Spinal cord (tissue), 10 donors: ENCODE measurements around the gene NDUFB5. TPM values are rescaled to one million over a fixed set of nuclear protein-coding genes. Genes with fewer than 3 reads are reported as not detected.
A peak's percentile ranks its signal among the peaks of the same experiment; 100 is the strongest.

Experiments used
- DNase-seq, 6 donors: peaks; one replicate each; pipeline versions ENCODE4 v3.0.0 to v3.0.0-alpha.2; 2013 to 2015; ENCODE audit warnings: low spot score in 6 of 6, low read depth in 4 of 6
- H3K27ac ChIP-seq: one replicate; pipeline ENCODE4 v1.5.1; 2013; ENCODE audit warnings: low read depth, low read length, control low read depth
- H3K27me3 ChIP-seq: one replicate; pipeline ENCODE4 v1.6.1; 2013; ENCODE audit warnings: low read length; ENCODE audit not compliant: control insufficient read depth, insufficient read depth
- H3K36me3 ChIP-seq: one replicate; pipeline ENCODE4 v1.6.1; 2013; ENCODE audit warnings: low read length; ENCODE audit not compliant: control insufficient read depth, insufficient read depth
- H3K4me1 ChIP-seq: one replicate; pipeline ENCODE4 v1.6.1; 2013; ENCODE audit warnings: low read length; ENCODE audit not compliant: control insufficient read depth, insufficient read depth
- H3K4me3 ChIP-seq: one replicate; pipeline ENCODE4 v1.5.1; 2013; ENCODE audit warnings: low read depth, low read length, control low read depth
- H3K9me3 ChIP-seq: one replicate; pipeline ENCODE4 v1.6.1; 2013; ENCODE audit warnings: low read length; ENCODE audit not compliant: control insufficient read depth, insufficient read depth
- WGBS: methylation state at CpG from one replicate; pipeline ENCODE4 v1.1.5; 2013; ENCODE audit warnings: missing lambda C conversion rate; ENCODE audit not compliant: insufficient coverage; 5-methylcytosine and 5-hydroxymethylcytosine counted together
- long read RNA-seq, 4 donors: transcript quantifications; one replicate each; lab custom pipeline, GENCODE V29; 2026
- polyA plus RNA-seq, 2 donors: library from polyadenylated mRNA; unstranded; fragments of 120-200 nt; gene quantifications; one replicate each; pipeline ENCODE4 v1.2.1, GENCODE V29; 2013; ENCODE audit not compliant: insufficient read length in 2 of 2
- total RNA-seq, 2 donors: library from RNA; depleted of rRNA in 1 of 2; stranded (reverse); fragments of 120-200 nt in 1 of 2; fragments of >200 nt in 1 of 2; gene quantifications; one replicate each; pipeline versions ENCODE4 v1.2.3 to v1.2.4, GENCODE V29; 2013 to 2014
- donor health status: healthy.

Gene NDUFB5
- total RNA-seq, result 100 to 1,000 TPM; 180 to 182 TPM
- 100 to 1,000 TPM; 151 to 168 TPM for polyA plus RNA-seq
- long read RNA-seq, donor 1, full-length matches to known transcripts, result 84 of 105 reads
- long read RNA-seq, donor 1, partial matches to known transcripts, result 21 of 105 reads
- long read RNA-seq, donor 1, other reads (novel, unspliced or antisense), result 0 of 105 reads
- long read RNA-seq, donor 2, full-length matches to known transcripts, result 27 of 34 reads
- long read RNA-seq, donor 2, partial matches to known transcripts, result 7 of 34 reads
- long read RNA-seq, donor 2, other reads (novel, unspliced or antisense), result 0 of 34 reads
- long read RNA-seq, donor 3, full-length matches to known transcripts, result 18 of 18 reads
- long read RNA-seq, donor 3, partial matches to known transcripts, result 0 of 18 reads
- long read RNA-seq, donor 3, other reads (novel, unspliced or antisense), result 0 of 18 reads
- long read RNA-seq, donor 4, full-length matches to known transcripts, result 98 of 98 reads
- long read RNA-seq, donor 4, partial matches to known transcripts, result 0 of 98 reads
- long read RNA-seq, donor 4, other reads (novel, unspliced or antisense), result 0 of 98 reads

DNA sequence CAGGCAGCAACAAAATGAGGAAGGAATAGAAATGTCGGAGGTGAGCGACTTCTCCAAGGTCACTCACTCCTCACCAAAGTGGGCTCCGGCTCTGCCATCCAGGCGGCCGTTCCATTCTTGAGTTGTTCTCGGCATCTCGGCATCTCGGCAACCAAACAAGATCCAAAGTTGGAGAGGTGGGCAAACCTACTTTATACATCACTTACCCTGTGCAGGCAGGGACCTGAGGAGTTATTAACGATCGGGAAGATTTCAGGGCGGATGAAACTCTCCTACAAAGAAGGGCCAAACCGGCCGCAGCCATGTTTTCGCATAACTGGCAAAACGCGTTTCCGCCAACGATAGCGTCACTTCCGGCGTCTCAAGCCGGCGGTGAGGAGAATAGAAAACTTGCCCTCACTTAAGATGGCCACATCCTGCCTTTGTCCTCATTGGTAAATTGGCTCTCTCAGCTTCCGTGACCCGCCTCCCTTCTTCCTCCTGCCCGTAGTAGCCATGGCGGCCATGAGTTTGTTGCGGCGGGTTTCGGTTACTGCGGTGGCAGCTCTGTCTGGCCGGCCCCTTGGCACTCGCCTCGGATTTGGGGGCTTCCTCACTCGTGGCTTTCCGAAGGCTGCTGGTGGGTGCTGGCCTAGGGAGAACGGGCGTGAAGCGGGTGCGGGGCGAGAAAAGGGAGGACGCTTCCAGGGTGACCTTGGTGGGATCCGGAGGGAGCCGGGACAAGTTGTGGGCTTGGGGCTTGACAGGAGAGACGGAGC is at the start of gene NDUFB5, which contains the start of gene MRPL47:
Gene NDUFB5 (plus strand): TSS at position 474 of the 758 bp plus-strand sequence. CDS start 22 bp downstream, at position 496.
Gene MRPL47 (minus strand): TSS at position 318 of the 758 bp plus-strand sequence. CDS start 14 bp downstream, at position 304.
- Histone ChIP-seq H3K9me3 (no peaks in the 10 kb centered on the region), H3K27me3 (no peaks in the 10 kb centered on the region), H3K4me3 (peak within 1 kb of the TSS; percentile 100), H3K4me1 (peaks cover 18% of the 10 kb centered on the region), H3K36me3 (peaks cover 25% of the 10 kb centered on the region), H3K27ac (peak within 1 kb of the TSS; percentile 97)
- peak; percentile 95 to 99 (median 98) for DNase-seq
- under 1% methylated on average over 37 of the region's 45 CpGs for WGBS

DNA sequence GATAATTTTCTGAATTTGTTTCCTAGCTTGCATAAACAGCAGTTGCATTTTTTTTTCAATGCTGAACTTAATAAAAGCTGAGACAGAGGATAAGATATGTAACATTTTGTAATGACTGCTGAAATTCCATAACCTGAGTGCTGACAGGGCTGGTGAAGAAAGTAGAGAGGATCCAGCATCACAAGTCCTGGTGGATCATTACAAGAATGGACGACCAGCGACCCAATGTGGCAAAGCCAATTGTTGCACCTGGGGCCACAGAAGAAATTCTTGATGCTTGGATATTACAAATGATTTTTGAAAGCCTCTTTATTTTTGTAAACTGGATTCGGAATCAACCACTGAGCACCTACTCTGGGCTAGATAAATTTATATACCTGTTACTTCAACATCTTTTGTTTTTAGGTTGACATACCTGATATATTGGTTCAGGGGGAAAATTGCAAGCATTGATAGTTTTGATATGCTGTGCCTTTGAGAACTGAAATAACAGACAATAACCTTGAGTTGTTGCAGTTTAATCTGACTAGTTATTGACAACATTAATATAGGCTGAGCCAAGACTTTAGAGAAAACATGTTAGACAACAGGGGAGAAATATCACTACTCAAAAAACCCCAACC is 45.7 kb upstream of the NDUFB5 start:
- Histone ChIP-seq H3K27me3 (no peaks in the 10 kb centered on the region), H3K27ac (no peak overlapping the region), H3K36me3 (no peaks in the 10 kb centered on the region), H3K9me3 (no peaks in the 10 kb centered on the region), H3K4me1 (peaks cover 5% of the 10 kb centered on the region), H3K4me3 (no peak overlapping the region)
- 0% methylated on average over 2 of the region's 3 CpGs for WGBS
- peak; percentile 36 to 92 (median 62) for DNase-seq

DNA sequence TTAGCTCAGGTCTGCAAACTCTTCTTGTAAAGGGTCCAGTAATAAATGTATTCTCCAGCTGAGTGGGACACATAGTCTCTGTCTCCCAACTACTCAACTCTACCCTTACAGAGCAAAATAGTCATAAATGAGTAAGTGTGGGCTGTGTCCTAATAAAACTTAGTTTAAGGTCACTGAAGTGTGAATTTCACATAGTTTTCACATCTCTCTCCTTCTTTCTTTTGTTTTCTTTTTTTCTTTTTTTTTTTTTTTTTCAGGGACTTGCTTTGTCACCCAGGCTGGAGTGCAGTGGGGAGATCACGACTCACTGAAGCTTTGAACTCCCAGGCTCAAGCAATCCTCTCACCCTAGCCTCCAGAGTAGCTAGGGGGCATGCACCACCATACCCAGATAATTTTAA is 43.8 kb upstream of the NDUFB5 start:
- peaks cover 7% of the 10 kb centered on the region for H3K4me1 ChIP-seq
- WGBS, result no CpG with 5 or more reads among the region's 1 CpG

DNA sequence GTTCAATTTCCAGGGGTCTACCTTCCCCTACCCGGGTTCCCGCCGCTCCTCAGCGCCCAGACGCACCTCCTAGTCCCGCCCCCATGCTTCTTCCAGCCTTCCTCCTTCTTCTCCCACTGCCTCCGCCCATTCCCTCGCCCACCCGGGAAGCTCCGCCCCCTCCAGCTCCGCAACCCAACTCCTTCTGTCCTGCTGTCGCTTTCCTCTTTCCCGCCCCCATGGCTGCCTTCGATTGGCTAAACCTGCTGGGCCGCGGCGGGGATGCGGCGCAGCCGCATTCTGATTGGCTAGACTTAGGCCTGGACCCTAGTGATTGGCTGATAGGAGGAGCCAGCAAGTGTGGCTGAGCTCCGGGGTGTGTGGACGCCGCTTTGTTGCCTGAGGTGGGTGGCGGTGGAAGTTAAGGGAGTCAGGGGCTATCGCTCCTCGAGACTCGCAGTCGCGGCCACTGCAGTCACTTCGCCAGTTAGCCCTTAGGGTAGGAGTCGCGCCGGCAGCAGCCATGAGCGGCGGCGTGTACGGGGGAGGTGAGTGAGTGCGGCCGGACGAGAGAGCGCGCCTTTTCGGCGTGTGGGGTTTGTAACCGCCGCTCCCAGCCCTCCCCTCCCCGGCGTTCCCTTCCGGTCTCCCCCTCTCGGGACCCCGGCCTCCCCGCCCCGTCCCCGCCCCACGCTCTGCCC is 41.9 kb upstream of the NDUFB5 start, which contains the start of gene ACTL6A:
Gene ACTL6A (plus strand): TSS at position 336 of the 680 bp plus-strand sequence. CDS start 167 bp downstream, at position 503.
- peaks cover 7% of the 10 kb centered on the region for H3K4me1 ChIP-seq
- peak; percentile 97 to 100 (median 98) for DNase-seq
- H3K36me3 ChIP-seq, result no peaks in the 10 kb centered on the region
- 0% methylated on average over 50 of the region's 55 CpGs for WGBS
- H3K9me3 ChIP-seq, result no peaks in the 10 kb centered on the region
- H3K4me3 ChIP-seq, result peak within 1 kb of the TSS; percentile 85
- H3K27me3 ChIP-seq, result no peaks in the 10 kb centered on the region
- H3K27ac ChIP-seq, result peak within 1 kb of the TSS; percentile 97

More for the DNA sequence above, 43.8 kb upstream of the NDUFB5 start:
- DNase-seq, result no peak
- no peak overlapping the region for H3K4me3 ChIP-seq
- H3K36me3 ChIP-seq, result no peaks in the 10 kb centered on the region
- H3K9me3 ChIP-seq, result no peaks in the 10 kb centered on the region
- no peaks in the 10 kb centered on the region for H3K27me3 ChIP-seq
- H3K27ac ChIP-seq, result no peak overlapping the region

DNA sequence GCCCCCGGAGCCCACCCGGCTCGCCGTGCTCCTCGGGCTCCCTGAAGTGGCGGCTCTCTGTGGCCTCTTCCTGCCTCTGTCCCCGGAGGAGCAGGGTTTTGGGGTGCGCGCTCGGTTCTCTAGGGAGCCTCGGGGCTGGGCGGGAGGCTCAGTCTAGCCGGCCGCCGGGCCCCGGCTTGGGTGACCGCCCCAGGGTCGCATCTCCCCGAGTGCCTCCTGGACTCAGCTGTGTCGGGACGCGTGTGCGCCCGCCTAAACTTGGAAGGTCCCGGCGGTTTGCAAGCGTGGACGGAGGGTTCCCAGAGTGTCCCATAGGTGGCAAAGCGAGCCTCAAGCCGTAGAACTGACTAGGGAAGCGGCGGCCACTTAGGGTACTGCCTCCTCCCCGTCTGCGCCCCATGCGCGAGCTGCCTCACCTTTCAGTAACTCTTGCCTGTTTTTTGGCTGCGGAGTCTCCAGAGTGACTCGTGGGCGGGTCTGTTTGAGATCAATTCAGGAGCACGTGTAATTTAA is 41.3 kb upstream of the NDUFB5 start:
- peak in 5 of 6 donors; percentile 4 to 79 (median 29) for DNase-seq
- H3K27ac ChIP-seq, result peak overlapping the region; percentile 97
- peaks cover 7% of the 10 kb centered on the region for H3K4me1 ChIP-seq
- no peaks in the 10 kb centered on the region for H3K9me3 ChIP-seq
- peak overlapping the region; percentile 85 for H3K4me3 ChIP-seq
- H3K27me3 ChIP-seq, result no peaks in the 10 kb centered on the region
- no peaks in the 10 kb centered on the region for H3K36me3 ChIP-seq
- 0% methylated on average over 40 of the region's 40 CpGs for WGBS

DNA sequence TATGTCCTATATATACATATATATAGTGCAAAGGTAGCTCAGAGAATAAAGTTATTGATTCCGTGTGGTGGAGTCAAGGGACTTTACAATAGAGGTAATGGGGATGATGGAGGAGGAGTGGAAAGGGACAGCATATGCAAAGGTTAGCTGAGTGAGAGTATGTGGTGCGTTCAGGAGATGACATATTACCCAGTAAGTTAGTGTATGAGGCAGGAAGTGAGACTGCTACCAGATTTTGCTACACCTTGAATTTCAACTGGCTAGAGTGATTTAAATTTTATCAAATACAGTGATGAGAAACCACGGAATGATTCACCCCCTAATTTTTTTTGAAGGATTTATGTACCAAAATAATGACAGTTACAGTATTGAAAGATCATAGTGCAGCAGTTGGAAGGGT is 39.1 kb upstream of the NDUFB5 start:
- no peak overlapping the region for H3K27ac ChIP-seq
- no peaks in the 10 kb centered on the region for H3K9me3 ChIP-seq
- no peaks in the 10 kb centered on the region for H3K36me3 ChIP-seq
- peaks cover 7% of the 10 kb centered on the region for H3K4me1 ChIP-seq
- 100% methylated on average over 1 of the region's 3 CpGs for WGBS
- no peak overlapping the region for H3K4me3 ChIP-seq
- DNase-seq, result no peak
- no peaks in the 10 kb centered on the region for H3K27me3 ChIP-seq

DNA sequence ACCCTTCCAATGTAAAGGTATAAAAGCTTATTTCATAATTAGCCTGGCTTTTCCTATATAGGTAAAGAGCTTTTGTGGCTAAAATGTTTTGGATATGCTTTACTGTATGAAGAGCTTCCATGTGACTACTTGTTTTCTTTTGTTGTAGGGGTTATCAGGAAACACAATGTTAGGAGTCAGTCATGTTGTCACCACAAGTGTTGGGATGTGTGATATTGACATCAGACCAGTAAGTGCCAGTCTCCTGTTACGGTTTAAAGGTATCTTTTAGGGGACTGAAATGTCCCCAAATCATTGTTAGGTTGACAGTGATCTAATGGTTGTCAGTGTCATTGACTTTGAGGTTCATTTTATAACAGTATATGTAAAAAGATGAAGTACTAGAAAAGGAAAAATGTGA is 23.6 kb upstream of the NDUFB5 start:
- H3K27me3 ChIP-seq, result no peaks in the 10 kb centered on the region
- H3K4me3 ChIP-seq, result no peak overlapping the region
- H3K4me1 ChIP-seq, result no peaks in the 10 kb centered on the region
- H3K27ac ChIP-seq, result no peak overlapping the region
- H3K9me3 ChIP-seq, result no peaks in the 10 kb centered on the region
- H3K36me3 ChIP-seq, result peaks cover 20% of the 10 kb centered on the region
- no peak for DNase-seq
- 100% methylated on average over 1 of the region's 1 CpG for WGBS

DNA sequence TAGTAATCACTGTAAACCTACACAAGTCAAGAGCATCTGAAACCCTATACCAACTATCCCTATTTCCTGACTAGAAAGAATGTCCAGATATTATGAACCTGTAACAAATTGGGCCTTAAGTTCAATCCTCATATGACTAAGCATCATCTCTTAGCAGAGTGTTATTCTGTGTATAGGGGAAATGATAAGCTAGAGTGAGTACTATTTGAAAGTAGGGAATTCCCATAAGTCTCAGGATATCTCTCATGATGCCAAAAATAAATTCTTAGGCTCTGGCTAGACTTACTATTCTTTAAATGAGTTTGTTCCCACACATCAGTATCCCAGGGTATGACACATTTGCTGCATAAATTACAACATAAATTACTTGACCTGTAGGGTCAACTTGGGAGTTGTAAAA is 15.5 kb upstream of the NDUFB5 start:
- no peaks in the 10 kb centered on the region for H3K9me3 ChIP-seq
- H3K36me3 ChIP-seq, result peaks cover 26% of the 10 kb centered on the region
- no peaks in the 10 kb centered on the region for H3K4me1 ChIP-seq
- no peak overlapping the region for H3K4me3 ChIP-seq
- H3K27me3 ChIP-seq, result no peaks in the 10 kb centered on the region
- no peak for DNase-seq
- H3K27ac ChIP-seq, result no peak overlapping the region
